K562 (cell line): ENCODE data around the gene MMP11. TPM values are rescaled to one million over a fixed set of nuclear protein-coding genes. Genes with fewer than 3 reads are reported as not detected.

ENCODE experiments used
- ETS2 ChIP-seq: IDR thresholded peaks from 2 replicates; pipeline ENCODE4 v1.6.1; 2016; ENCODE audit warnings: borderline replicate concordance, missing genetic modification characterization, mild to moderate bottlenecking, moderate library complexity, missing compliant biosample characterization; ENCODE audit not compliant: poor library complexity, severe bottlenecking
- ETV5 ChIP-seq: sonication (generic); formaldehyde crosslinking; IDR thresholded peaks from 2 replicates; pipeline ENCODE4 v1.4.0; 2020; ENCODE audit warnings: low read depth, mild to moderate bottlenecking, missing genetic modification reagents
- GTF3C2 ChIP-seq: IDR thresholded peaks from 3 replicates; pipeline ENCODE4 v1.6.1; 2011; ENCODE audit warnings: borderline replicate concordance, mild to moderate bottlenecking, moderate library complexity; ENCODE audit not compliant: insufficient read length; ENCODE audit errors: extremely low read depth
- MAX ChIP-seq: sonication (generic); formaldehyde crosslinking; IDR thresholded peaks from 2 replicates; pipeline ENCODE4 v1.9.0; 2022; ENCODE audit warnings: mild to moderate bottlenecking, missing genetic modification reagents
- NBN ChIP-seq: fragments of 450-650 bp; IDR thresholded peaks from 2 replicates; pipeline ENCODE4 v1.6.1; 2016; ENCODE audit warnings: low read depth, mild to moderate bottlenecking
- NFE2L1 ChIP-seq: fragments of 450-650 bp; IDR thresholded peaks from 2 replicates; pipeline ENCODE4 v1.6.1; 2016; ENCODE audit warnings: missing genetic modification characterization, low read depth, mild to moderate bottlenecking, missing compliant biosample characterization, moderate library complexity, borderline replicate concordance
- POLR2H ChIP-seq: IDR thresholded peaks from 2 replicates; pipeline ENCODE4 v1.6.1; 2016; ENCODE audit warnings: missing genetic modification characterization, low read depth, mild to moderate bottlenecking, control low read depth, missing compliant biosample characterization, moderate library complexity
- POLR3A ChIP-seq: IDR thresholded peaks from 2 replicates; pipeline ENCODE4 v1.6.1; 2011; ENCODE audit warnings: borderline replicate concordance, mild to moderate bottlenecking, moderate library complexity; ENCODE audit not compliant: insufficient read length, insufficient read depth; ENCODE audit errors: extremely low read depth
- RAD51 ChIP-seq: fragments of 450-650 bp; IDR thresholded peaks from 2 replicates; pipeline ENCODE4 v1.7.1; 2016; ENCODE audit warnings: low read depth, mild to moderate bottlenecking, borderline replicate concordance
- RBFOX2 ChIP-seq: fragments of 200-400 bp; formaldehyde crosslinking; IDR thresholded peaks from 2 replicates; pipeline ENCODE4 v1.6.1; 2017; ENCODE audit warnings: low read depth, mild to moderate bottlenecking, low read length, moderate library complexity
- SAFB ChIP-seq: fragments of 200-400 bp; formaldehyde crosslinking; IDR thresholded peaks from 2 replicates; pipeline ENCODE4 v1.6.1; 2017; ENCODE audit warnings: low read depth, low read length, borderline replicate concordance
- YY1 ChIP-seq, 3 experiments: IDR thresholded peaks; 2 replicates each; pipeline ENCODE4 v1.6.1; 2011; ENCODE audit warnings: low read length in 2 of 3, mild to moderate bottlenecking in 2 of 3, moderate library complexity in 2 of 3, borderline replicate concordance in 1 of 3, control low read depth in 1 of 3, low read depth in 1 of 3; ENCODE audit not compliant: insufficient read depth in 3 of 3, insufficient replicate concordance in 2 of 3, control insufficient read depth in 1 of 3, insufficient read length in 1 of 3; ENCODE audit errors: extremely low read depth in 1 of 3
- ZNF311 ChIP-seq: fragments of 250-450 bp; sonication (Bioruptor Pico); IDR thresholded peaks from 2 replicates; pipeline ENCODE4 v1.4.0; 2020; ENCODE audit warnings: mild to moderate bottlenecking, moderate library complexity
- ZNF512 ChIP-seq: IDR thresholded peaks from 2 replicates; pipeline ENCODE4 v1.6.1; 2016; ENCODE audit warnings: missing genetic modification characterization, missing compliant biosample characterization
- ZNF76 ChIP-seq: fragments of 250-450 bp; sonication (Bioruptor Pico); IDR thresholded peaks from 2 replicates; pipeline ENCODE4 v1.4.0; 2020; ENCODE audit warnings: mild to moderate bottlenecking, moderate library complexity, borderline replicate concordance
- polyA plus RNA-seq, 8 experiments: library from polyadenylated mRNA; depleted of rRNA in 4 of 8; stranded (reverse) in 5 of 8; unstranded in 3 of 8; fragments of >200 nt; fragmentation: Nextera tagmentation in 2 of 8; fragmentation: Illumina TruSeq in 1 of 8; extraction: Ambion mirVana in 2 of 8; extraction: Trizol in 1 of 8; gene quantifications; 2 replicates each; pipeline versions ENCODE4 v1.2.1 to v1.2.3, GENCODE V29; 2011 to 2014; ENCODE audit warnings: inconsistent platforms in 1 of 8, missing spikeins in 1 of 8
- total RNA-seq, 7 experiments: library from RNA; depleted of rRNA in 6 of 7; stranded (reverse); fragments of >200 nt in 6 of 7; fragmentation: Illumina TruSeq in 2 of 7; extraction: Trizol in 2 of 7; gene quantifications; 2 replicates each; pipeline versions ENCODE4 v1.2.1 to v1.2.3, GENCODE V29; 2011 to 2021; ENCODE audit warnings: low replicate concordance in 1 of 7
- TF ChIP-seq, protein P1 (sequence below): fragments of 450-650 bp; formaldehyde crosslinking; IDR thresholded peaks from 2 replicates; pipeline ENCODE4 v1.4.0; 2022; ENCODE audit warnings: missing genetic modification characterization
- TF ChIP-seq, protein P2 (sequence below): fragments of 250-450 bp; sonication (Bioruptor Pico); IDR thresholded peaks from 2 replicates; pipeline ENCODE4 v1.9.0; 2021; ENCODE audit warnings: mild to moderate bottlenecking, inconsistent platforms

The MMP11 gene
- total and polyA plus RNA-seq, 9 of the 15 experiments (the other 6 are each of a cell fraction or from before 2014, with no cell fraction given), result 0.14 to 1.8 (median 1.1) TPM; not detected in 2

- TF ChIP-seq RBFOX2 (peak; percentile 2; the same call in 1 of the 2 replicates), ETV5 (CRISPR knock-in tag) (no peak), SAFB (no peak), ZNF311 (CRISPR knock-in tag) (no peak), POLR3A (peak; percentile 72), RAD51 (no peak), GTF3C2 (peak; percentile 61), NFE2L1 (no peak), YY1 (IDR thresholded peaks at IDR 0.05; ENCODE audit: borderline replicate concordance in 1 of 3, control insufficient read depth in 1 of 3, extremely low read depth in 1 of 3, insufficient read depth in 3 of 3, insufficient read length in 1 of 3, insufficient replicate concordance in 2 of 3, low read depth in 1 of 3, low read length in 2 of 3) (peak in 2 of 3 experiments; percentile 47 to 81), POLR2H (tag) (peak; percentile 90), ZNF76 (CRISPR knock-in tag) (no peak), ZNF512 (tag) (no peak), NBN (no peak), ETS2 (no peak), MAX (CRISPR knock-in tag) (peak; percentile 17)
- TF ChIP-seq, protein P1, sequence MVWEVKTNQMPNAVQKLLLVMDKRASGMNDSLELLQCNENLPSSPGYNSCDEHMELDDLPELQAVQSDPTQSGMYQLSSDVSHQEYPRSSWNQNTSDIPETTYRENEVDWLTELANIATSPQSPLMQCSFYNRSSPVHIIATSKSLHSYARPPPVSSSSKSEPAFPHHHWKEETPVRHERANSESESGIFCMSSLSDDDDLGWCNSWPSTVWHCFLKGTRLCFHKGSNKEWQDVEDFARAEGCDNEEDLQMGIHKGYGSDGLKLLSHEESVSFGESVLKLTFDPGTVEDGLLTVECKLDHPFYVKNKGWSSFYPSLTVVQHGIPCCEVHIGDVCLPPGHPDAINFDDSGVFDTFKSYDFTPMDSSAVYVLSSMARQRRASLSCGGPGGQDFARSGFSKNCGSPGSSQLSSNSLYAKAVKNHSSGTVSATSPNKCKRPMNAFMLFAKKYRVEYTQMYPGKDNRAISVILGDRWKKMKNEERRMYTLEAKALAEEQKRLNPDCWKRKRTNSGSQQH, result no peak
- TF ChIP-seq, protein P2, sequence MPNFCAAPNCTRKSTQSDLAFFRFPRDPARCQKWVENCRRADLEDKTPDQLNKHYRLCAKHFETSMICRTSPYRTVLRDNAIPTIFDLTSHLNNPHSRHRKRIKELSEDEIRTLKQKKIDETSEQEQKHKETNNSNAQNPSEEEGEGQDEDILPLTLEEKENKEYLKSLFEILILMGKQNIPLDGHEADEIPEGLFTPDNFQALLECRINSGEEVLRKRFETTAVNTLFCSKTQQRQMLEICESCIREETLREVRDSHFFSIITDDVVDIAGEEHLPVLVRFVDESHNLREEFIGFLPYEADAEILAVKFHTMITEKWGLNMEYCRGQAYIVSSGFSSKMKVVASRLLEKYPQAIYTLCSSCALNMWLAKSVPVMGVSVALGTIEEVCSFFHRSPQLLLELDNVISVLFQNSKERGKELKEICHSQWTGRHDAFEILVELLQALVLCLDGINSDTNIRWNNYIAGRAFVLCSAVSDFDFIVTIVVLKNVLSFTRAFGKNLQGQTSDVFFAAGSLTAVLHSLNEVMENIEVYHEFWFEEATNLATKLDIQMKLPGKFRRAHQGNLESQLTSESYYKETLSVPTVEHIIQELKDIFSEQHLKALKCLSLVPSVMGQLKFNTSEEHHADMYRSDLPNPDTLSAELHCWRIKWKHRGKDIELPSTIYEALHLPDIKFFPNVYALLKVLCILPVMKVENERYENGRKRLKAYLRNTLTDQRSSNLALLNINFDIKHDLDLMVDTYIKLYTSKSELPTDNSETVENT (CRISPR knock-in tag), result no peak
Observed at GRCh38 chr22:23751441-23751996, 21.1 kb upstream of the MMP11 start (continued).
